ENCODE measurements around the gene VGF.

The VGF gene

DNA sequence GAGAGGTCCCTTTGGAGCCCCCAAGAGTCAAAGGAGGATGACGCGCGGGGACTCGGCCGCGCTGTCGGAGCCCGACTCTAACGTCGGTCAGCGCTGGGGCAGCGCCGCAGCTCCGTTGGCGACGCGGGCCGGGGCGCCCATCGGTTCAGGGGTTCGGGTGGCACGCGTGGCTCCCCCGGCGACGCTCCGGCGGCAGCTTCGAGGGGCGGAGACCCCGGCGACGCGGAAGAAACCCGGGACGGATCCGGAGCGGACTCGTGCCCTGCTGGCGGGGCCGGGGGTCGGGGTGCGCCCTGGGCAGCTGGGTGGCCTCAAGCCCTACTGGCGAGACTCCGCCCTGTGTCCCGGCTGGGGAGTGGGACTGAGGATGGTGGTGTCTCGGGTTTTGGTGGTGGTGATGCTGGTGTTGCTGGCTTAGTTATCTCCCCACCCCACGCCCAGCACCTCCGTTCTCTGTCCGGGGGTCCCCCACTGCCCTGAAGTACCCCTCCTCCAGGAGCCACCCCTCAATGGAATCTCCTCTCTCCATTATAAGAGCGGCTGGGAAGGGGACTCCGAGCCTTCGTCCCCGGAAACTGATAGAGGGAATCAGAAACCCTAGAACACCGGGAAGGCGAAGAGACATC is 14.9 kb upstream of the VGF start, which contains the start of gene NAT16:
TSS of gene NAT16 (minus strand) at position 164 of the 626 bp plus-strand sequence. CDS start 5,486 bp downstream, outside the sequence.
- DNase-seq = no peak

- DNase-seq = no peak
These were observed 14.3 kb upstream of the VGF start for GRCh38 chr7:101179713-101180112.

DNA sequence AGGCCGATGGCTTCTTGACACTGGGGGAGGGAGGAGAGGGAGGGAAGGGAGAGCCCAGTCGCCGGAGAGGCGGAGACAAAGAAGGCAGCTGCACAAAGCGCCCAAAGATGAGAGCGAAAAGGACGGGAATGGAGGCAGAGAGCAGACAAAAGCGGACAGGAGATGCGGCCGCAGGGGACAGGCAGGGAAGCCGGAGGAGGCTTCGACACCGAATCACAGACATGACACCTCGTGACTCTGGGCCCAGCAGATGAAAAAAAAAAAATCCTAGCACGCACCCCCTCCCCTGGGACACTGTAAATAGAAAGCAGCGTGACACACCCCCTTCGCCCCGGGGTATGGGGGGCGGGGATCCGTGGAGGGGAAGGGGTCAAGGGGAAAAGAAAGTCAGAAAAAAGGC is 13.7 kb upstream of the VGF start:
- no peak for DNase-seq

GRCh38 chr7:101177644-101178043 is 12.3 kb upstream of the VGF start:
- DNase-seq = no peak

DNA sequence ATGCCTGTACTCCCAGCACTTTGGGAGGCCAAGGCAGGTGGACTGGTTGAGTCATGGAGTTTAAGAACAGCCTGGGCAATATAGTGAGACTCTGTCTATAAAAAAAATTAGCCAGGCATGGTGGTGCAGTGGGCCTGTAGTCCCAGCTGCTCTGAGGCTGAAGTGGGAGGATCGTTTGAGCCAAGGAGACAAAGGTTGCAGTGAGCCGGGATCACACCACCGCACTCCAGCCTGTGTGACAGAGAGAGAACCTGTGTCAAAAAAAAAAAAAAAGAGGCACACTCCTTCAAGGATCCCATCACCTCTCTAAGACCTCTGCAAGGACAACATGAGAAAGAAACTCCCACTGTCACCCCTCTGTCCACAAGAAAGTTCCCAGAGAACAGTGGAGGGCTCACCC is 10.3 kb upstream of the VGF start:
- DNase-seq = no peak

- no peak for DNase-seq
These were observed 9.0 kb upstream of the VGF start for GRCh38 chr7:101174322-101174854.

GRCh38 chr7:101173752-101174244 is 8.4 kb upstream of the VGF start:
- DNase-seq = no peak

DNA sequence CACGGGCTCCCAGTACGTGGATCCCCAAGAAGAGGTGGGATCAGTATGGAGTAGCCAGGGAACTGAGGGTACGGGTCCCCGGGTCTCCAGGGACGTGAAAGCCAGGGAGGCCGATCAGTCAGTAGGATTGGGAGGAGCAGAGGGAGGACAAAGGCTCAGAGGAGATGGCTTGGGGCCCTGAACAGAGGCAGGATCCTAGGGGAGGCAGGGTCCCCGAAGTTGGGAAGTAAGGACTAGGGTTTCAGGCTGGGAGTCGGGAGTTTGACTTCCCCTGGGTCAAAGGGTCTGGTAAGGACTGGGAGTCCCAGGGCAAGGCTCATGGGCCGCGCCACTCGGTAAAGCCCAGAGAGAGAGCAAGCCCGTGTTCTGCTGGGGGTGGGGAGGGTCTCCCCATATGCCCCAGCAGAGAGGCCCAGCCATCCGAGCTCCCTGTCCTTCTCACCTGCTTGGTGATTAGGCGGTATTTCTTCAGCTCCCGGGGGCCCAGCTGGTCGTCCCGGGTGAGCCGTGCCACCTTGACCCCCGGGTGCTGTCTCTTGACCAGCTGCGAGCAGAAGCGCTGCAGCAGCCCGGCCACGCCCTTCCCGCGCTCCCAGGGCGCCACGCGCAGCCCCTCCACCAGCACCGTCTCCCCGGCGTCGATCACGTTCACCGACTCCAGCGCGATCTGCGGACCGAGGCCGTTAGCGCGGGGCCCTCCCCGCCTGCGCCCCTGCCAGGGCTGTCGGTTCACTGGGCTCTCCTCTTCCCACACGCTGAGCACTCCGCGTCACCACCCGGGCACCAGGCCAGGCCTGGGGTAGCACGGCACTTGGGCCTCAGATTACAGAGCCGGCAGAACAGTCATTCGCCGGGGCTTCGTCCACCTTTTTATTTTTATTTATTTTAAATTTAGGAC is 7.7 kb upstream of the VGF start:
- DNase-seq = peak; percentile 43

DNA sequence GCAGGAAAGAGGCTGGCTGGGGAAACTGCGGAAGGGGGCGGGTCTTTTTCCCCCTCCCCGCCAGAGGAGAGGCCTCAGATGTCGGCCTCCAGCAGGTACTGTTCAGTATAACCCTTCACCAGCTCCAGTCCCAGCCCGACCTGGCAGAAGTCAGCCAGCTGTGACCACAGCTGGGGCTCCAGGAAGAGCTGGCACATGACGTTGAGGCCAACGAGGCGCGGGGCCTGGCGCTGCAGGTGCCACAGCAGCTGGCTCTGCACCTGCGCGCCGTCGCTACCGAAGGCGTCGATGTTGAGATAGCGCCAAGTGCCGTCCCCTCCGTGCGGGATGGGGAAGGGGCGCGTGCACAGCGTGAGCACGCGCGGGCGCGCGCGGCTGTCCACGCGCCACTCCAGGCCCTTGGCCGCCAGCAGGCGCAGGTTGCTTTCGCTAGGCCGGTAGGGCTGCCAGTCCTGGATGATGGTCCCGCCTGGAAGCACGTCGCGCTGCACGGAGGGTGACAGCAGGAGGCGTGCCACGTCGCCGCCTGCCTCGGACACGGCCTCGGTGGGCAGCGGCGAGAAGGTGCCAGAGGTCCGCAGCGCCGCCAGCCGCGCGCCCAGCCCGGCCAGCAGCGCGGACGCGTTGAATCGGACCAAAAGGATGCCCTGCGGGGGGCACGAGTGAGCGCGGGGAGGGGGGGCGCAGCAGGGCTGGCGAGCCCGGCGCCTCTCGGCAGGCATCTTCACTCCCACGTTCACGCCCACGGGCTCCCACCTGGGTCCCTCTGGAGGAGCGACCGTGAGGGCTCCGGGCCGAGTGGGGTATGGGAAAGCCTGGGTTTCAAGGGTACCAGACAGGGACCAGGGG is 6.9 kb upstream of the VGF start:
- no peak for DNase-seq

DNA sequence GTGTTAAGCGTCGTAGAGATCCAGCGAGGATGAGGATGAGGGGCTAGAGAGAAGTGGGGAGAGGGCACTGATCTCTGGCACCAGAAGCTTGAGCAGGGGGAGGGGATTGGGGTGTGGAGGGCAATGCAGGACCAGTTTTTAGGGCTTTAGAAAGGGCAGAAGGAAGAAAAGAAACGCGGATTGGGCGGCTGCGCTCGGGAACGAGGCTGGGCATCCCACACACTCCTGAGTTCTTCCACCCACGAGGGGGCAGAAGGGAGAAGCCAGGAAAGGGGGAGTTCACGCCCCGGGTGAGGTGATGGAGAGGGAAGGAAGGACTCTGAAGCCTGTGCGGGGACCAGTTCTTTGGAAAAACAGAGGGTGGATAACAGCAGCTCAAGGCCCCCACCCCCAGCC is 6.1 kb upstream of the VGF start:
- DNase-seq = no peak

DNA sequence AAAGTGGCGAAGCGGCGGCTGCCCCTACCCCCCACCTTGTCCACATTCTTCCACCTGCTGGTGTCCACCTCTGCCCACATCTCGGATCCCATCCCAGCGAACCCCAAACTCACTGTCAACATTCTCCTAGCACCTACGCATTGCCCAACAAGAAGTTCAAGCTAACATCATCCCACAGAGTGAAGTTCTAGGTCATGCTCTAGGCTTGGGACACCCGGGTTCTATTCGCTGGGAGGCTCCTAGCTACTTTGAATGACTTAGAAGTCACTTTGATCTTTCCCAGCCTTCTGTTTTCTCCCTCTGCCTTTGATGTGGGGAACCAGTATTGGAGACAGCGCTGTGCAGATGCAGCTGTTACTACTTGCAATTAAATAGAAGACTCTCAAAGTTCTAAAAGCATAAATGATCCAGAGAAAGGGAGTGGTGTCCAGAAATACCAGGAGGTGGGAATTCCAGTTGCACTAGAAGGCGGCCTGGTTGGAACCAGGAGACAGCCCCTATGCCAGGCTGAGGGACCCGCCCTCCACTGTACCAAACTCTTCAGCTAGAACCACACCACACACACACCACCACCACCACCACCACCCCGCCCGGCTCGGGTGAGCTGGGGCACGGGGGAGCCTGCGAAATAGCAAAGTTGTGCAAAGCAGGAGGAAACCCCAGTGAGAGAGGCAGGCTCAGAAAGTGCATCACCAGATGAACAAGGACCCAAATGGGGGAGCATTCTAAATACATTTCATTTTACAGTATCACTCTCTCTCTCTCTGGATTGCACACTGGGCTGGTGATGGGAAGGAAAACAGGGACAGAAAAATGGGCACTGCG is 5.5 kb upstream of the VGF start:
- no peak for DNase-seq

GRCh38 chr7:101169838-101170551 is 4.6 kb upstream of the VGF start:
- DNase-seq = peak; percentile 34

- no peak for DNase-seq
These were observed 3.9 kb upstream of the VGF start for GRCh38 chr7:101169110-101169837.

GRCh38 chr7:101168412-101169049 is 3.2 kb upstream of the VGF start:
- DNase-seq = no peak

GRCh38 chr7:101167645-101168411 is 2.5 kb upstream of the VGF start:
- no peak for DNase-seq

DNA sequence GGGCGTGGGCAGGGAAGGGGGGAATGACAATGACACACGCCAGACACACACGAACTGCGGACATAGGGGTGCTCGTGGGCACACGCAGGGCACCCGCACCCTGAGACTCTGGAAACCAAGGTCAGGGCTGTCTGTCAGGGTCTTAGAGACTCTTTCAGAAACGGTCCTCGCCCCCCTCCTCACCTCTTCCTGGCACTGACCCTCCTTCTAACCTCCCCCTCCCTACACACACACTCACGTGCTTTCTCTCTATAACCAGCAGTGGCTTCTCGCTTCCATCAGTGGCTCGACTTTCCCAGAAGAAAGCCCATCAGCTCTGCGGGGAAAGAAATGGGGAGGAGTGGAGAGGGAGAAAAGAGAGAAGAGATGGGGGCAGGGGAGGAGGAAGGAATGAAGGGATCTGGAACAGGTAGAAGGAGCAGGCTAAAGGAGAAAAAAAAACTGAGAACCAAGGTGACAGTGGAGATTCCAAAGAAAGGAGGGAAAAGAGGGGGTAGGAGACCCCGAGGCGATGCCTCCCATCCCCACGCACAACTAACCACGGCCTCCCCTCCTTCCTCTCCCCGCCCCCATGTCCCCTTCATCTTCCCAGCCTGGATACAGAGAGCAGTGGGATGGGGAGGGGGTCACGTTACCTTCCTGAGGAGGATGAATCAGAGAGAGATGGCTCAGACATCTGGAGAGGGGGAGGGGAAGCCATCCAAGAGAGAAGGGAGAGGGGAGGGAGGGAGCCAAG is 1.7 kb upstream of the VGF start:
- peak; percentile 38 for DNase-seq

DNA sequence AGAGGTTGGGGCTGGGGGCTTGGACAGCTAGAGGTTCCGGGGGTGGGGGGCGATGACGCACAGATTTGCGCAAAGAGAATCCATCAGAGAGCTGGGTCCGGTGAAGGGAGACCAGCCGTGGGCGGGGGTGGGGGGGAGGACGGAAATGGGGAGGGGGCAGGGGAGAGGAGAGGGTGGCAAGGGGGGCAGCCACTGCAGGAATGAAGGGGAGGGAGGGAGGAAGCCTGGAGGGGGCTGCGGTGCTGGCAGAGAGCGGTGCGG is 1.2 kb upstream of the VGF start:
- no peak for DNase-seq

- no peak for DNase-seq
These were observed 734 bp upstream of the VGF start for GRCh38 chr7:101165958-101166647.

All from NCI-H1694 (cell line).